NCI-H2227 (cell line): Measurements from ENCODE around the gene F3.
"Not testable (repeated sequence)": the region's sequence is repeated elsewhere in the genome, so short reads cannot be mapped to it uniquely, and the experiment has no call there.

Experiments
- DNase-seq: peaks from one replicate; lab custom pipeline; 2025; ENCODE audit not compliant: unreplicated experiment; lab: John Stamatoyannopoulos, UW

The F3 gene

DNA sequence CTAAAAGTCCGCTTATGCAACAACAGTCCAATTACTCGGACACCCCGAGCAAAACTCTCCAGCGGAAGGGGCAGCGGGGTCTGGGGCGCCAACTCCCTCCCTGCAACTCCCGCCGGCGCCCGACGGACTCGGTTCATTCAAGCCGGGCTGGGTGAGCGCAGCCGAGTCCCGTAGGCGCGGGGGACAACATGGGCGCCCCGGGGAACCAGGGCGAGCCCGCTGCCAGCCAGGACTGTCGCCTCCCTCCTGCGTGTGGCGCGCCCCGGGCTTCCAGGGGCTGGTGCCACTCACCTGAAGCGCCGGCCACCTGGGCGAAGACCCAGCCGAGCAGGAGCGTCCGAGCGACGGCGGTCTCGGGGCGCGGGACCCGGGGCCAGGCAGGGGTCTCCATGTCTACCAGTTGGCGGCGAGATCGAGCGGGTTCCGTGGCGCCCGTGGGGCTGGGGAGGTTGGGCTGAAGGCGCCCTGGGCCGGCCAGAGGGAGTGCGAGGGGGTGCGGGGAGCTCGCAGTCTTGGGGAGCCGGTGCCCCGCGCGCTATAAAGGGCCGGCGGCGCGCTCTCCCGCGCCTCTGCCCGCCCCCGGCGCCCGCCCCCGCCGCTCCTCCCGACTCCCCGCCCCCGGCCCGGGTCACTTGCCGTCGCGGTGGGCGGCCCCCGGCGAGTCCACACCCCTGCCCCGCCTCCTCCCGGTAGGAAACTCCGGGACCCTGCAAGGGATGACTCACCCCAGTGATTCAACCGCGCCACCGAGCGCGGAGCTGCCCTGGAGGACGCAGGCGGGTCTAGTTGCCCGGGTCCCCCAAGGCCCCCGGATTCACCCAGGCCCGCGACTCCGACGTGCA is at the start of gene F3:
TSS of gene F3 (minus strand) at position 514 of the 842 bp plus-strand sequence. CDS start at position 391, 123 bp downstream.
- DNase-seq: peak; percentile 81

DNA sequence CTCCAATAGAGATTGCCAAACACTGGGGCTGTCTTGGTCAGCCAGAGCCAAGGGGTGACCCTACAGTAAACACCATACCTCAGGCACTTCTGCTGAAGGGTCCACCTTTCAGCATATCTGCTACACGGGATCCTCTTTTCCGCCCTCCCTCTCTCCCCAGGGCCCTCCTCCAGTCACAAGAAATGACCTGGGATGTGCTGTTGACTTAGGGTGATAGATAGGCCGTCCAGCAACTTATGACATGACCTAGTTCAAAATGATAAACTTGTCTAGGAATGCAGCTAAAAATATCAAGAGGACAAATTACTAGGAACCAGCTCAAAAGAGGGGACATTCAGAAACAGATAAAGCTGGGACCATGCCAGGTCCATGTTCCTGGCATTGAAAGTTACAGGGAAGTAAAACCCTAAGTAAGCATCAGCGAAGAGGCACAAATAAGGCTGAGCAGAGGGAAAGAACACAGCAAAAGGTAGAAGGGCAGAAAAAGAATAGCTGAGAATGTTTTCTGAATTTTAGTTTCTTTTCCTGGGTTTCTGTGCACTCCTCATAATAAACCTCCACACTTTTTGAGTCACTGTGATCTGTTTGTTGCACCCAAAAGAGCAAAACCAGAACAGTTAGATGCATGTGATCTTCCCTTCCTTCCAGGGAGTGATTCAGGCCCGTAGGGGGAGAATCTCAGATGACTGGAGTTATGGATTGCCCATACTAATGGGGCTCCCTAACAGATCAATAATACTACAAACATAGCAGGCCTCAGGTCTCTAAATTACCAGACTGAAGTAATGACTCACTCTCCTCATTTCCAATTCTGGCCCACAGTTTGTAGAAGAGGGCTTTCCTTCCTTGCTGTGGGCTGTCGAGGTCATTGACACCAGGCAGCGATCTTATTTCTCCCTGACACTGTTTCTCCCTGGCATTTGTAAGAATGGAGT is 48.9 kb upstream of the F3 start:
- DNase-seq: no peak

DNA sequence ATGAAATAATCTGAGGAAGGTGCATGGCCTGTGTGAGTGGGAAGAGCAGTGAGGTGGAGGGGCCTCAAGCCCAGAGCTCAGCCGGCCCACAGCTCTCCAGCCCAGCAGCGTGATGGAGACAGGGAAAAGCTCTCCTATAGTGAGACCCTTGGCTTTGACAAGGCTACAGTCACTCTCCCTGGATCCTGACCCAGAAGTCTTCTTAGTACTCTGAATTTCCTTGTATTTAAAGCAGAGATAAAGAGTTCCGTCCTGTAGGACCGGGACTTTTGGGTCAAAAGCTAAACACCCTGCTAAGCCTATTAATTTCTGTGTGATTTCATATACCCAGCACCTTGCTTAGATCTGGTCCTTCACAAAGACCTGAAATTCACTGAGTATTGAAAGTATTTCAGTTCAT is 48.2 kb upstream of the F3 start:
- DNase-seq: no peak

DNA sequence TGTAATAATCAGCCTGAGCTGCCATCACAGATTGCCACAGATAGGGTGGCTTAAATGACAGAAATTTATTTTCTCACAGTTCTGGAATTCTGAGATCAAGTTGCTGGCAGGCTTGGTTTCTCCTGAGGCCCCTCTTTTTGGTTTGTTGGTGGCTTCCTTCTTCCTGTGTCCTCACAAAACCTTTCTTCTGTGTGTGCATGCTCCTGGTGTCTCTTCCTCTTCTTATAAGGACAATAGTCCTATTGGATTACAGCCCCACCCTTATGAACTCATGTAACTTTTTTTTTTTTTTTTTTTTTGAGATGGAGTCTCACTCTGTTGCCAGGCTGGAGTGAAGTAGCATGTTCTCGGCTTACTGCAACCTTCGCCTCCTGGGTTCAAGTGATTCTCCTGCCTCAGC is 41.0 kb upstream of the F3 start:
- DNase-seq: no peak

DNA sequence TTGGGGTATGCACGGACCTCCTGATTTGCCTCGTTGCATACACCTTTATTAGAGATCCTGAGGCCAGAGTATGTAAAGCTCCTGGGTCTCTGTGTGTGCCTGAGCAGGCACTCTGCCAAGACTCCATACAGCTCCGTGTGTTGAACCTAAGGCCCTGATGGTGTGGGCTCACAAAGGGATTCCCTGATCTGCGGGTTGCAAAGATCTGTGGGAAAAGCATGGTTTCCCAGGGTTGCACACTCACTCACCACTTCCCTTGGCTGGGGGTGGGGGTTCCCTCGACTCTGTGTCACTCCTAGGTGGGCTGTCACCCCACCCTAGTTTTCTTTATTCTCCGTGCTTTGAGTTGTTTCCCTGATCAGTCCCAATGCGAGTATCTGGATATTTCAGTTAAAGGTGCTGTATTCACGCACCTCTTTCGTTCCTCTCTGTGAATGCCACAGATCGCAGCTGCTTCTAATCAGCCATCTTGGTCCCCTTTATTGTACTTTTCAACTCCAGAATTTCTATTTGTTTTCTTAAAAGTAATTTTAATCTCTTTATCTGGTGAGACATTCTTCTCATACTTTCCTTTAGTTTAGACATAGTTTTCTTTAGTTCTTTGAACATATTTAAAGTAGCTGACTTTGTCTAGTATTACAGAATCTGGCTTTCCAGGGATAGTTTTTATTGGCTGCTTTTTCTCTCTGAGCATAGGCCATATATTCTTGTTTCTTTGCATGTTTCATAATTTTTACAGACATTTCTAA is 39.0 kb upstream of the F3 start:
- DNase-seq: no peak

DNA sequence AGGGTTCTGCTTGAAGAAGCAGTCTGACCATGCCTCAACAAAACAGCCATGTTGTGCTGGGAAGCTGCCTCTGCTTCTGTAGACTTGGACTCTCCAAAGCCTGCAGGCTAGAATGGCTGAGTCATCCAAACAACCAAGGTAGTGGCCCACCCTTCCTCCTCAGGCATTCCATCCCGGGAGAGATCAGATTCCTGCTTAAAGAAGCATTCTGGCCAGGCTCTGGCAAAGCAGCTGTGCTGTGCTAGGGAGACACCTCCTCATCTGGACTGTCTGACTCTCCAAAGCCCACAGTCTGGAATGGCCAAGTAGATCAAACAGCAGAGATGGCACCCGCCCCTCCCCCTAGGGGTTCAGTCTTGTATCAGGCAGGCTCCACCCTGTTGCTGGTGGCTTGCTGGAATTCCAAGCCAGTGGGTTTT is 38.3 kb upstream of the F3 start:
- DNase-seq: no peak

DNA sequence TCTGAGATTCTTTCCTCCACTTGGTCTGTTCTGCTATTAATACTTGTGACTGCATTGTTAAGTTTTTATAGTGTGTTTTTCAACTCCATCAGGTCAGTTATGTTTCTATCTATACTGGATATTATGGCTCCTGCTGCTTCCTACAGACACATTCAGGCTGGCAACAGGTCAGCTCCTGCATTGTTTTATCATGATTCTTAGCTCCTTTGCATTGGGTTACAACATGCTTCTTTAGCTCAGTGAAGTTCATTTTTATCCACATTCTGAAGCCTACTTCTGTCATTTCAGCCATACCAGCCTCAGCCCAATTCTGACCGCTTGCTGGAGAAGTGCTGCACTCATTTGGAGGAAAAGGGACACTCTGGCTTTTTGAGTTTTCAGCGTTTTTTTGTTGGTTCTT is 37.3 kb upstream of the F3 start:
- no peak for DNase-seq

DNA sequence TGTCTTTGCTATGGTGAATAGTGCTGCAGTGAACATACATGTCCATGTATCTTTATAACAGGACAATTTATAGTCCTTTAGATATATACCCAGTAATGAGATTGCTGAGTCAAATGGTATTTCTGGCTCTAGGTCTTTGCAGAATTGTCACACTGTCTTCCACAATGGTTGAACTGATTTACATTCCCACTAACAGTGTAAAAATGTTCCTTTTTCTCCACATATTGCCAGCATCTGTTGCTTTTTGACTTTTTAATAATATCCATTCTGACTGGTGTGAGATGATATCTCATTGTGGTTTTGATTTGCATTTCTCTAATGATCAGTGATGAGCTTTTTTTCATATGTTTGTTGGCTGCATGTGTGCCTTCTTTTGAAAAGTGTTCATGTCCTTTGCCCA is 32.4 kb upstream of the F3 start:
- not testable (repeated sequence) for DNase-seq

DNA sequence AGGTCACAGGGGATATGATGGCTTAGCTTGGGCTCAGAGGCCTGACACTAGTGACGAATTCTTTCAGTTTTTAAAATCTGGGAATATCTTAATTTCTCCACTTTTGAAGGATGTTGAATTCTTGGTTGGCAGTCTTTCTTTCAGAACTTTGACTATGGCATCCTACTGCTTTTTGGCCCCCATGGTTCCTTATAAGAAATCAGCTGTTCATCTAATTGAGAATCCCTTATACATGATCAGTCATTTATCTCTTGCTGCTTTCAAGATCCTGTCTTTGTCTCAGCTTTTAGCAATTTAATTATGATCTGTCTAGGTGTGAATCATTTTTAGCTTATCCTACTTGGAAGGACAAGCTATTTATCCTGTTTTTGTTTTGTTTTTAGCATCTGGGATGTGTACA is 31.2 kb upstream of the F3 start:
- no peak for DNase-seq

DNA sequence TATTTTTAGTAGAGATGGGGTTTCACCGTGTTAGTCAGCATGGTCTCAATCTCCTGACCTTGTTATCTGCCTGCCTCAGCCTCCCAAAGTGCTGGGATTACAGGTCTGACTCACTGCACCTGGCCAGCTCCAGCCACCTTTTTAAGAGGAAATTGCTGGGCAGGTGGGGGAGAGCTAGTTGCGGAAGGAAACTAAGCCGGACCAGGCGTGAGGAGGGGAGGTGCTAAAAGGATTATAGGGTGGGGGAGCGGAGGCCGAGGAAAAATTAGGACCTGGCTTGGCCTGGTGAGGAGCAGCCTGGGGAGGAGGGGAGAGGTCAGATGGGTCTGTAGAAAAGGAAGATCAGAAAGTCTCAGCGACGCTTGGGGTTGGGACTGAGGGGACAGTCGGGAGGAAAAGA is 29.4 kb upstream of the F3 start:
- DNase-seq: not testable (repeated sequence)

DNA sequence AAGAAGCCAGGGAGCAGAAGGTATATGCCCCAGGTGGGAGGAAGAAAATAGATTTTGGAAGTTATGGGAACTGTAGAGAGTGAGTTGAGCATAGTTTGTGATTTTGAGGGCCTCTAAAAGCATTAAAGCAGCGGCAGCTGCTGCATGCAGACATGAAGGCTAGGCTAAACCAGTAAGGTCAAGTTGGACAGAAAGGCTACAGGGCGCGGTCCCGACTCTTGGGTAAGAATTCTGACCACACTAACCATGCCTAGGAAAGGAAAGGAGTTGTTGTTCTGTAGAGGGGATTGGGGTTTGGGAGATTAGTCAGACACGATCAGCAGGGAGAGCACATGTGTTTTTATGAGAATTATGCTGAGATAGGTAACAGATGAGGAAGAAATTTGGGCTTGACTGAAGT is 27.2 kb upstream of the F3 start:
- DNase-seq: not testable (repeated sequence)

DNA sequence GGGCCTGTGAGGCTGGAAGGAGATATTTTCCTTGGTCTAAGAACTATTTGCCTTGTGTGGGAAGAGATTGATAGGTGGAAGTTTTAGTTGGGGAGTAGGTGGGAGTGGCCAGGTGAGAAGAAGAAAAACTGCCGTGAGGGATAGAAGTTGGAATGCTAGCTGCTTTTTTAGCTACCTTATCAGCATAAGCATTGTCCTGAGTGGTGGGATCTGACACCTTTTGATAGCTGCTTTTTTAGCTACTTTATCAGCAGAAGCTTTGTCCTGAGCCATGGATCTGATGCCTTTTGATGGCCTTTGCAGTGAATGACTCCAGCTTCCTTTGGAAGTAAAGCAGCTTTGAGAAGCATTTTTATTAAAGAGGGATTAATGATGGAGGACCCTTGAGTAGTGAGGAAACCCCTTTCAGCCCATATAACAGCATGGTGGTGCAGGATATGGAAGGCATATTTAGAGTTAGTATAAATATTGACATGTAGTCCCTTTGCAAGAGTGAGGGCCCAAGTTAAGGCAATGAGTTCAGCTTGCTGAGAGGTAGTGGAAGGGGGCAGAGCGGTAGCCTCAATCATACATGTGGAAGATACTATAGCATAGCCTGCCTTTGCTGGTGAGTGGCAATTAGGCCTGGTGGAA is 26.5 kb upstream of the F3 start:
- not testable (repeated sequence) for DNase-seq

DNA sequence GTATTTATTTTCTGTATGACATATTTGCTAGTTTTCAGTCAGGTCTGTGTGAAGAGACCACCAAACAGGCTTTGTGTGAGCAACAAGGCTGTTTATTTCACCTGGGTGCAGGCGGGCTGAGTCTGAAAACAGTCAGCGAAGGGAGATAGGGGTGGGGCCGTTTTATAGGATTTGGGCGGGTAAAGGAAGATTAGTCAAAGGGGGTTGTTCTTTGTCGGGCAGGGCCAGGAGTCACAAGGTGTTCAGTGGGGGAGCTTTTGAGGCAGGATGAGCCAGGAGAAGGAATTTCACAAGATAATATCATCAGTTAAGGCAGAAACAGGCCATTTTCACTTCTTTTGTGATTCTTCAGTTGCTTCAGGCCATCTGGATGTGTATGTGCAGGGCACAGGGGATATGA is 24.9 kb upstream of the F3 start:
- not testable (repeated sequence) for DNase-seq

DNA sequence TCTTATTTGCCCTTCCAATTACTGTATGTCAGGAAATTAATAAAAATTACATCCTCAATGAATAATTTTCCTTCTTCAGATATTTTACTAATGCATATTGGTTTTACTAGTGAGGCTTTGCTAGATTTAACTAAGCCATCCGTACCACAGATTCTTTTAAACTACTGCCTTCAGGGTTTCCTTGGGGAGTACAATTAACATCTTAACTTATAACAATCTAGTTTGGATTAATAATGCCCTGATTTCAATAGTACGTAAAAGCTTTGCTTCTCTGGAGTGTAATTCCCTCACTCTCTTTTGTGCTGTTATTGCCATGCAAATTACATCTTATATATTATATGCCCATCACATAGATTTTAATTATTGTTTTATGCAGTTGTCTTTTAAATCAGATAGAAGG is 24.3 kb upstream of the F3 start:
- no peak for DNase-seq

DNA sequence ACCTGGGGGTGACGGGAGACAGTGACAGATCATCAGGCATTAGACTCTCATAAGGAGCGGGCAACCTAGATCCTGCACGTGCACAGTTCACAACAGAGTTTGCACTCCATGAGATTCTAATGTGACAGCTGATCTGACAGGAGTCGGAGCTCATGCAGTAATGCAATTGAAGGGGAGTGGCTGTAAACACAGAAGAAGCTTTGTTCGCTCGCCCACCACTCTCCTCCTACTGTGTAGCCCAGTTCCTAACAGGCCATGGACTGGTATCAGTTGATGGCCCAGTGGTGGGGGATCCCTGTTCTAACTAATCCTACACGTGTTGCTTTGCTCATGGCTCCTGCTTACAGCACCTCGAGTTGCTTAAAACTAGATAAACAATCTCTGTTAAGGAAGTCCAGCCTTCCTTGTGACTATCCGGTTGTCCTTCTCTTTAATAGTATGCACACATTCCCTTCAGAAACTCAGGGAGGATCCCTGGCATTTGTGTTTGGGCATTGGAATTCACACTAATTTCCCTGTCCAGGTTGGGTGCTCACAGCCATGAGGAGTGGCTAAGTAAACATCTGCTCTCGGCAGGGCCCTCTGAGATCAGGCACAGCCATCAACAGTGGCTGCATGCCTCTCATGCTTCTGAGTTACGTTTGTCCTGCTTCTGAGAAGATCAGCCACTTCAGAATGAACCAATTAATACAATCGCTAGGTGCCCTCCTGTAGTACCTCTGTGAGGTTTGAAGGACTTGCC is 21.1 kb upstream of the F3 start:
- DNase-seq: no peak

DNA sequence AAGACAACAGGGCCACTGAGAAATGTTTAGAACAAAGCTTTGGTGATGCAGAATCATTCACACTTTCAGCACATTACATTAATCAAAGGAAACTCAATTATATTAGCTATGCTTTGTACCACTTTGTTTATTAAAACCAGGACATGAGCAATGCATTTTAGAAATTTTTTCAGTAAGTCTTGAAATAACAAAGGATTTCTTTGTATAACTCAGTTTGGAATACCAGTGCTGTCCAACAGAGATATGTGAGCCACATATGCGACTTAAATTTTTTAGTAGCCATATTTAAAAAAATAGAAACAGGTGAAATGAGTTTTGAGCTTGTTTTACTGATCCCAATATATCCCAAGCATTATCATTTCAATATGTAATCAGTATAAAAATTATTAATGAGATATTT is 18.8 kb upstream of the F3 start:
- no peak for DNase-seq

DNA sequence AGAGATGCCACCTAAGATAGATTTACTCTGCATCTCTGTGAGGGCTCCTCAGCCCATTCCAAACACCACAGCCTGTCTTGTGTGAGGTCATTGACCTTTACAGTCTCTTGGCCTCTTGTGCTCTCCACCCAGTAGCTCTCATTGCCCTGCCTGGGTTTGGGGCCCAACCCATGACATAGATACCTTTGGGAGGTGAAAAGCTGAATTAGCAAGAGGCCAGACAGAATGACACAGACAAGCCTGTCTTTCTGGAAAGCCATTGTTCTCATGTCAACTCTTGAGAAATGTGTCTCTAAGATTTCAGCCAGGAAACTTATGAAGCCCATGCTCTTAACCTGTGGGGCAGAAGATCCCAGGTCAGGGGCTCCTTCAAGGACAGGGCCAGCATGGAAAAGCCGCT is 18.4 kb upstream of the F3 start:
- no peak for DNase-seq

DNA sequence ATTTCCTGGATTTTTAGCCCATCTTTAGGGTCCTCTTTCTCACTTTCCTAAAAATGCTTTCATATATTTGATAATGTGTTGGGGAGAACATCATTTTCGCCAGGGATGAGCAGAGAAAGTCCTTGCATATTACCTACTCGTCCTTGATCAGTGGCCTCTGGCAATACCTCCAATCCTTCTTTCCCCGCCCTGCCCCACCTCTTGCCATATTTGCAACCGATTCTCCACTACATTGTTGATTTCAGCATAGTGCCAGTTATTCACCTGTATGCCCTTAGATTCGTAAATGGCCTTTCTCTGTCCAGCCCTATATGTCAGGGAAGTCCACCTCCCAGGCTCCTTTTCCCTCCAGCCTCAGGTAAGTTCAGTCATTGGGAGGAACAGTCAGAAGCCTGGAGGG is 13.5 kb upstream of the F3 start:
- no peak for DNase-seq

DNA sequence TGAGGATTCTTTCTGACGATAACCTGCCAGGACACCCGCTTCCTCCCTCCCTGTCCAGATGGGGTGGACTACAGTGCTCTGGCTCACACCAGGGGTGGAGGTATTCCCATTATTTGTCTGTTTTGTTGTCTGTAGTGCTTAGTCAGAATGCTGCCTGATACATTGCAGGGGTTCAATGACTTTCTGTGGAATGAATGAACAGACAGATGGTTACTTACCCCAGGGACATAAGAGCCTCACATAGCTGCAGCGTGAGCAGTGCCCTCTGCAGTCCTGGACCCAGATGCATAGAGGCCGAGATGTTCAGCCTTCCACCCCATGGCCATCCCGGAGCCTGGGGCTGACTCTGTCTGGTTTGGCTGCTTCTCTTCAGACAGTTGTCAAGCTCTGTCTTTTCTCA is 13.0 kb upstream of the F3 start:
- DNase-seq: no peak

DNA sequence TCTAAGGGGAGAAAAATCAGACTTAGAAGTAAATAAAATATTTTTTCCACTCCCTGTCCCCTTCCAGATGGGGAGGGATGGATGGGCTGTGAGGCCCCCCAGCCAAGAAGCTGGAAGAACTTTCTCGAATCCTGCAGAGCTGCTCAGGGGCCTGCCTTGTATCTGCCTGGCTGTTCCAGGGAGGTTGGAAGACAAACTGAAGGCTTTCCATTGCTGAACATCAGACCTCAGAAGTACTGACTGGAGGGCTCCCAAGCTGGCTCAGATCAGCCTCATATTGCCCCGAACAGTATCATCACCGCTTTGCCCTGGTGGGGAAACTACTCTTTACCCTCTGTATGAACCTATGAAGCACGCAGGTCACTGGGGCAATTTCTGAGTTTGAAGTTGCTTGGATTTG is 12.4 kb upstream of the F3 start:
- DNase-seq: no peak
